Common myeloid progenitor, CD34-positive (primary cell): ENCODE measurements around the gene CDK14.
"Not testable (repeated sequence)": the region's sequence is repeated elsewhere in the genome, so short reads cannot be mapped to it uniquely, and the experiment has no call there.

Experiments used
- CTCF ChIA-PET: fragments of 350-600 bp; sonication (Branson Sonifier 250); formaldehyde crosslinking; loops from one replicate; lab custom pipeline; 2021; ENCODE audit warnings: antibody characterized with exemption; lab: Charles Lee
- POLR2A ChIA-PET: fragments of 350-600 bp; sonication (Branson Sonifier 250); formaldehyde crosslinking; loops from one replicate; lab custom pipeline; 2021; ENCODE audit warnings: antibody characterized with exemption; lab: Charles Lee
- DNase-seq, 3 donors: peaks; one replicate each; pipeline versions ENCODE4 v3.0.0 to v3.0.0-alpha.2; 2013
- H3K27ac ChIP-seq, 2 experiments: 1 replicate in 1 of 2; 2 replicates in 1 of 2; pipeline ENCODE4 v1.7.0; 2013; ENCODE audit warnings: inconsistent platforms in 2 of 2, low read length in 2 of 2, mild to moderate bottlenecking in 2 of 2, low read depth in 1 of 2, moderate library complexity in 1 of 2; ENCODE audit not compliant: severe bottlenecking in 2 of 2, insufficient read depth in 1 of 2, poor library complexity in 1 of 2
- H3K27me3 ChIP-seq, 5 experiments: replicated peaks in 2 of 5; 1 replicate in 3 of 5; 2 replicates in 2 of 5; pipeline versions ENCODE4 v1.6.1 to v1.7.0; 2013; ENCODE audit warnings: low read length in 4 of 5, mild to moderate bottlenecking in 2 of 5, moderate library complexity in 2 of 5, inconsistent platforms in 1 of 5; ENCODE audit not compliant: insufficient read depth in 5 of 5, control insufficient read depth in 4 of 5
- H3K36me3 ChIP-seq, 4 experiments: 1 replicate in 2 of 4; 2 replicates in 2 of 4; pipeline versions ENCODE4 v1.6.1 to v1.7.0; 2013; ENCODE audit warnings: low read length in 3 of 4, control low read depth in 1 of 4, mild to moderate bottlenecking in 1 of 4; ENCODE audit not compliant: control insufficient read depth in 4 of 4, insufficient read depth in 4 of 4
- H3K4me1 ChIP-seq, 4 experiments: 1 replicate in 3 of 4; 2 replicates in 1 of 4; pipeline versions ENCODE4 v1.6.1 to v1.7.1; 2013; ENCODE audit warnings: low read length in 3 of 4, mild to moderate bottlenecking in 3 of 4, control low read depth in 1 of 4, inconsistent platforms in 1 of 4, moderate library complexity in 1 of 4; ENCODE audit not compliant: control insufficient read depth in 4 of 4, insufficient read depth in 4 of 4; ENCODE audit errors: control extremely low read depth in 1 of 4
- H3K4me3 ChIP-seq, 7 experiments: 1 replicate in 4 of 7; 2 replicates in 3 of 7; pipeline versions ENCODE4 v1.5.1 to v1.7.0; 2013; ENCODE audit warnings: mild to moderate bottlenecking in 7 of 7, low read length in 6 of 7, moderate library complexity in 6 of 7, inconsistent platforms in 2 of 7, low read depth in 2 of 7, control low read depth in 1 of 7; ENCODE audit not compliant: insufficient read depth in 4 of 7, control insufficient read depth in 1 of 7; ENCODE audit errors: extremely low read depth in 1 of 7
- H3K9me3 ChIP-seq, 5 experiments: 1 replicate in 4 of 5; 2 replicates in 1 of 5; pipeline versions ENCODE4 v1.6.1 to v1.7.1; 2013; ENCODE audit warnings: low read length in 4 of 5, mild to moderate bottlenecking in 2 of 5, inconsistent platforms in 1 of 5, low read depth in 1 of 5, moderate library complexity in 1 of 5; ENCODE audit not compliant: control insufficient read depth in 4 of 5, insufficient read depth in 2 of 5; ENCODE audit errors: control extremely low read depth in 1 of 5
- WGBS: methylation state at CpG from one replicate; pipeline ENCODE4 v1.1.5; 2013; ENCODE audit not compliant: insufficient coverage; 5-methylcytosine and 5-hydroxymethylcytosine counted together

The CDK14 gene

DNA sequence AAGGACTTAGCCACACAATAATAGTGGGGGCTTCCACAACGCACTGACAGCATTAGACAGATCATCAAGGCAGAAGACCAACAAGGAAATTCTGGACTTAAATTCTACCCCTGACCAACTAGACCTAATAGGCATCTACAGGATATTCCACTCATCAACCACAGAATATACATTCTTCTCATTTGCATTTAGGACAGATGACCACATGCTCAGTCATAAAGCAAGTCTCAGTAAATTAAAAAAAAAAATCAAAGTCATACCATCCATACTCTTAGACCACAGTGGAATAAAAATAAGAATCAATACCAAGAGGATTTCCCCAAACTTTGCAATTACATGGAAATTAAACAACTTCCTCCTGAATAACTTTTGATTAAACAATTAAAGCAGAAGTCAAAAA is 155.9 kb downstream of the CDK14 start:
- Histone ChIP-seq H3K27ac (no peak overlapping the region), H3K4me1 (no peaks in the 10 kb centered on the region), H3K4me3 (no peak overlapping the region), H3K9me3 (peaks cover 0 to 1% (median 0%) of the 10 kb centered on the region in 5 experiments), H3K36me3 (peaks cover 0 to 8% (median 2%) of the 10 kb centered on the region in 4 experiments), H3K27me3 (no peaks in the 10 kb centered on the region)
- 100% methylated on average over 1 of the region's 1 CpG for WGBS
- DNase-seq: no peak
- ChIA-PET POLR2A (no interaction called here), CTCF (no interaction called here)

DNA sequence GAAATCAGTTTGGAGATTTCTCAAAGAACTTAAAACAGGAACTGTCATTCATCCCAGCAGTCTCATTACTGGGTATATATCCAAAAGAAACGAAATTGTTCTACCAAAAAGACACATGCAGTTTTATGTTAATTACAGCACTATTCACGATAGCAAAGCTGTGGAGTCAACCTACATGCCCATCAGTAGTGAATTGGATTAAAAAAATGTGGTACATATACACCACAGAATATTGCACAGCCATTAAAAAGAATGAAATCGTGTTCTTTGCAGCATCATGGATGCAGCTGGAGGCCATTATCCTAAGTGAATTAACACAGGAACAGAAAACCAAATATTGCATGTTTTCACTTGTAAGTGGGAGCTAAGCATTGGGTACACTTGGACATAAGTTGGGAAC is 158.9 kb downstream of the CDK14 start:
- Histone ChIP-seq H3K9me3 (peaks cover 0 to 1% (median 0%) of the 10 kb centered on the region in 5 experiments), H3K27ac (no peak overlapping the region), H3K4me1 (no peaks in the 10 kb centered on the region), H3K36me3 (peaks cover 0 to 2% (median 0%) of the 10 kb centered on the region in 4 experiments), H3K4me3 (no peak overlapping the region), H3K27me3 (no peaks in the 10 kb centered on the region)
- ChIA-PET CTCF (no interaction called here), POLR2A (no interaction called here)
- DNase-seq: no peak
- WGBS: 88% methylated on average over 1 of the region's 3 CpGs

DNA sequence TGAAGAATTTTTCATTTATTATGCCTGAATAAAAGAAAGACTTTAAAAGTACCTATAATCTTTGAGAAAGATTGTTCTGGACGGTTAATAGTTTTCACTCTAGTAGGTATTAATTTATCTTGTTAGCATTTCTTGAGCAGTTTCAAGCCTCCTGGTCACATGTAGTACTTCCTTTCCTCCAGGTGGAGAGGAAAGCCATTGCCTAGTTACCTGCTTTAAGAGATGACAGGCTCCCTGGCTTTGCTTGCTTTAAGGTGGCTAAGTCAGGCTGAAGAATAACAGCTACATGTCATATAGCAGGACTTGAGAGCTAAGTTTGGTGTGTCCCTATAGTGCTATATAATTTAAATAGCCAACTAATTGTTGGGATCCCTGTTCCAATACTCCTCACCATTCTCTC is 160.2 kb downstream of the CDK14 start:
- ChIA-PET POLR2A (no interaction called here), CTCF (interaction anchor here (0.9 kb wide), 1 partner anchor 19 kb away, joined by 3 read pairs; no protein-coding TSS in a partner anchor)
- no peaks in the 10 kb centered on the region for H3K36me3 ChIP-seq
- H3K27me3 ChIP-seq: no peaks in the 10 kb centered on the region
- H3K27ac ChIP-seq: no peak overlapping the region
- peaks cover 0 to 1% (median 0%) of the 10 kb centered on the region in 5 experiments for H3K9me3 ChIP-seq
- WGBS: 100% methylated on average over 1 of the region's 1 CpG
- H3K4me1 ChIP-seq: no peaks in the 10 kb centered on the region
- DNase-seq: no peak
- H3K4me3 ChIP-seq: no peak overlapping the region

DNA sequence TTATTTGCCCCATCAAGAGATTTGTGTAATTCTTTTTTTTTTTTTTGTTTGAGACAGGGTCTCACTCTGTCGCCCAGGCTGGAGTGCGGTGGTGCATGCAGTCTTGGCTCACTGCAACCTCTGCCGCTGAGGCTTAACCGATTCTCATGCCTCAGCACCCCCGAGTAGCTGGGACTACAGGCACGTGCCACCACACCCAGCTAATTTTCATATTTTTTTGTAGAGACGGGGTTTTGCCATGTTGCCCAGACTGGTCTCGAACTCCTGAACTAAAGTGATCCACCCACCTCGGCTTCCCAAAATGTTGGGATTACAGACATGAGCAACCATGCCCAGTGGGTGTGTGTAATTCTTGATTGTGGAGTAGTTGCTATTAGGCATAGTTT is 161.4 kb downstream of the CDK14 start:
- H3K9me3 ChIP-seq, H3K27me3 ChIP-seq, H3K36me3 ChIP-seq, H3K4me1 ChIP-seq, H3K4me3 ChIP-seq, H3K27ac ChIP-seq, POLR2A ChIA-PET: not testable (repeated sequence)
- CTCF ChIA-PET: interaction anchor here (1.3 kb wide), 1 partner anchor 11 kb away, joined by 3 read pairs; no protein-coding TSS in a partner anchor
- WGBS: 100% methylated on average over 9 of the region's 9 CpGs
- peak in 1 of 3 donors; percentile 8 for DNase-seq

DNA sequence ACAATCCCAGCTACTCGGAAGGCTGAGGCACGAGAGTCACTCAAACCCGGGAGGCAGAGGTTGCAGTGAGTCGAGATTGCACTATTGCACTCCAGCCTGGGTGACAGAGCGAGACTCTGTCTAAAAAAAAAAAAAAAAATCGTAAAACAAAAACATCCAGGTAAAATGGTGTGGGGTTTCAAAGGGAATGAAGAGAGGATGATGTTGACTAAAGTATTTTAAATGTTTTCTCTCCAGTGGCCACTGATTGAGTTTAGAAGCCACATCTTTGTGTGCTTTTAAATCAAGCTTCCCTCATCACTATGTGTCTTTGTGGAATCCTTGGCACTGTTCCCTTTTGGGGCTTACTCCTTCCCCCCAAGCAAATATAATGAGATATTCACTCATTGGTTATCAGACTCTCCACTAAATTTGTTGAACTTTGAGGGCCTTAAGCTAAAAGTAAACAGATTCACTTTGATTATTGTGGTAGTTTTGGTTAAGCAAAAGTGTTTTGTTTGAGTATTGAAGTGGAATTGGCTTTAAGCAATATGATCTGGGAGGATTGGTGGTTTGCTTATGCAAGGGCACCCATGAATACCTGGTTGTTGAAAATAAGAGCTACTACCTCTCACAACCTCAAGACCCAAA is 162.9 kb downstream of the CDK14 start:
- no peaks in the 10 kb centered on the region for H3K9me3 ChIP-seq
- H3K4me3 ChIP-seq: no peak overlapping the region
- WGBS: 98% methylated on average over 6 of the region's 6 CpGs
- ChIA-PET CTCF (interaction anchor here (0.7 kb wide), 1 partner anchor 783 kb away, joined by 3 read pairs; no protein-coding TSS in a partner anchor), POLR2A (no interaction called here)
- no peak overlapping the region for H3K27ac ChIP-seq
- H3K27me3 ChIP-seq: no peaks in the 10 kb centered on the region
- no peak for DNase-seq
- no peaks in the 10 kb centered on the region for H3K4me1 ChIP-seq
- H3K36me3 ChIP-seq: no peaks in the 10 kb centered on the region

DNA sequence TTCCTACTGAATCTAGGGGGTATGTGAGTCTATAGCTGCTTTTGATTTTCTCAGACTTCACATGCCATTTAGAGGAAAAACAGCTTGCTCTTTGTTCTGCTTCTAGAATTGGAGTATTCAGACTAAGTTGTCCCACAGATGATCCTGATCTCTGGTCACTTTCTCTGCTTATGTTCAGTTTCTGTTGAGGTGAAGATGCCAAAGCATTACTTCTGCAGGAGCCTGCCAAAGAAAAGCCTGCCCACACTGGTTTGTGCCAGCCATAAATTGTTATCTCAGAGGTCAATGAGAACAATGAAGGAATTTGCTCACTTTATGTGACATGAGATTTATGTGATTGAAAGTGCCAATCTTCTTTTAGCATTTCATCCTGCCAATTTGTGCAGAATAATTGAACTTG is 163.6 kb downstream of the CDK14 start:
- POLR2A ChIA-PET: no interaction called here
- no peaks in the 10 kb centered on the region for H3K27me3 ChIP-seq
- no peak overlapping the region for H3K4me3 ChIP-seq
- DNase-seq: no peak
- CTCF ChIA-PET: interaction anchor here (0.7 kb wide), 1 partner anchor 782 kb away, joined by 3 read pairs; no protein-coding TSS in a partner anchor
- H3K27ac ChIP-seq: no peak overlapping the region
- H3K4me1 ChIP-seq: no peaks in the 10 kb centered on the region
- no peaks in the 10 kb centered on the region for H3K36me3 ChIP-seq
- no peaks in the 10 kb centered on the region for H3K9me3 ChIP-seq

DNA sequence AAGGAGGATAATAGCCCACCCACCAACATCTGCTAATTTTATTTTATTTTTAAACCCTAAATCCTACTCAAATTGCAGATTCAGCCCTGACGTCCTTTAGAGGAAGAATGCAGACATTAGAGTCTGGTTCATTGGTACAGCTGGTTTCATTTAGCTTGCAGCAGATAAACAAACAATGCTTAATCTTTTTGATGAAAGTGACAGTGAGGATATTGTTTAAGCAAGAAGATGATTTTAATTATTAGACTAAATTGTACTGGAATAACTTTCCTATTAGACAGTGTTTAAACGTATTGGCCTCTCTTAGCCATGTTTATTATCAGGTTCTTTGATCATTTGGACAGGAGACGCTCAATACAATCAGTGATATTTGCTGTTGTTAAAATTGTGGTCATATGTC is 164.8 kb downstream of the CDK14 start:
- POLR2A ChIA-PET: no interaction called here
- no peak for DNase-seq

More for the DNA sequence above, 164.8 kb downstream of the CDK14 start:
- H3K9me3 ChIP-seq: no peaks in the 10 kb centered on the region
- H3K36me3 ChIP-seq: no peaks in the 10 kb centered on the region
- CTCF ChIA-PET: no interaction called here
- no peaks in the 10 kb centered on the region for H3K4me1 ChIP-seq
- H3K27me3 ChIP-seq: no peaks in the 10 kb centered on the region
- WGBS: 94% methylated on average over 3 of the region's 3 CpGs
- H3K4me3 ChIP-seq: no peak overlapping the region
- no peak overlapping the region for H3K27ac ChIP-seq
